Subcutaneous adipose tissue (tissue), 4 donors: ENCODE measurements around the gene HIPK2. TPM values are rescaled to one million over a fixed set of nuclear protein-coding genes. Genes with fewer than 3 reads are reported as not detected.

ENCODE experiments used
- total RNA-seq, 4 donors: library from RNA; depleted of rRNA; stranded (reverse); fragments of >200 nt; gene quantifications; one replicate each; pipeline ENCODE4 v1.1.0, GENCODE V29; 2016
- TF ChIP-seq, protein P1 (sequence below): fragments of 450-650 bp; IDR thresholded peaks from one replicate; pipeline ENCODE4 v1.5.1; 2016; ENCODE audit warnings: low read depth, mild to moderate bottlenecking, control low read depth, antibody characterized with exemption, moderate library complexity

The HIPK2 gene
- total RNA-seq, 4 donors from 2014 or later = 30.4 to 89.8 (median 60.9) TPM

DNA sequence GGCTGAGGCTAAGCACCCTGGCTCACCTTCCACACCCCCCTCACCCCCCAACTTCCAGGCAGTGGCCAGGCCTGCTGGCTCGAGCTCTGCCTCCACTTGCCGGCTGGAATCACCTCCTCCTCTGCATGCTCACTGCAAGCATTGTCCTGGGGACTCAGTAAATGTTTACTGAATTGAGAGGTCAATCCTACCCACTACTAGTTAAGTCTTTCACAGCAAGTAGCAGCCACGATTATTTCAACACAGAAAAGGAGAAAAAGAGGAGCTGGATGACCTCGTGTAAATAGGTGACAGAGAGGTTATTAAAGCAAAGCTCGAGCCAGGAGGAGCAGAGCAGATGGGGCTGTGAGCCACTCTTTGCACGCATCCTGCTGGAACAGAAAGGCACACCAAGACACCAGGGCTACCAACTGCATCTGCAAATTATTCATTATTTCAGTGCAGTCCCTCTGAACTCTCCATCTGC is 32.1 kb downstream of the HIPK2 start:
- TF ChIP-seq, protein P1, sequence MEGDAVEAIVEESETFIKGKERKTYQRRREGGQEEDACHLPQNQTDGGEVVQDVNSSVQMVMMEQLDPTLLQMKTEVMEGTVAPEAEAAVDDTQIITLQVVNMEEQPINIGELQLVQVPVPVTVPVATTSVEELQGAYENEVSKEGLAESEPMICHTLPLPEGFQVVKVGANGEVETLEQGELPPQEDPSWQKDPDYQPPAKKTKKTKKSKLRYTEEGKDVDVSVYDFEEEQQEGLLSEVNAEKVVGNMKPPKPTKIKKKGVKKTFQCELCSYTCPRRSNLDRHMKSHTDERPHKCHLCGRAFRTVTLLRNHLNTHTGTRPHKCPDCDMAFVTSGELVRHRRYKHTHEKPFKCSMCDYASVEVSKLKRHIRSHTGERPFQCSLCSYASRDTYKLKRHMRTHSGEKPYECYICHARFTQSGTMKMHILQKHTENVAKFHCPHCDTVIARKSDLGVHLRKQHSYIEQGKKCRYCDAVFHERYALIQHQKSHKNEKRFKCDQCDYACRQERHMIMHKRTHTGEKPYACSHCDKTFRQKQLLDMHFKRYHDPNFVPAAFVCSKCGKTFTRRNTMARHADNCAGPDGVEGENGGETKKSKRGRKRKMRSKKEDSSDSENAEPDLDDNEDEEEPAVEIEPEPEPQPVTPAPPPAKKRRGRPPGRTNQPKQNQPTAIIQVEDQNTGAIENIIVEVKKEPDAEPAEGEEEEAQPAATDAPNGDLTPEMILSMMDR = no peak

DNA sequence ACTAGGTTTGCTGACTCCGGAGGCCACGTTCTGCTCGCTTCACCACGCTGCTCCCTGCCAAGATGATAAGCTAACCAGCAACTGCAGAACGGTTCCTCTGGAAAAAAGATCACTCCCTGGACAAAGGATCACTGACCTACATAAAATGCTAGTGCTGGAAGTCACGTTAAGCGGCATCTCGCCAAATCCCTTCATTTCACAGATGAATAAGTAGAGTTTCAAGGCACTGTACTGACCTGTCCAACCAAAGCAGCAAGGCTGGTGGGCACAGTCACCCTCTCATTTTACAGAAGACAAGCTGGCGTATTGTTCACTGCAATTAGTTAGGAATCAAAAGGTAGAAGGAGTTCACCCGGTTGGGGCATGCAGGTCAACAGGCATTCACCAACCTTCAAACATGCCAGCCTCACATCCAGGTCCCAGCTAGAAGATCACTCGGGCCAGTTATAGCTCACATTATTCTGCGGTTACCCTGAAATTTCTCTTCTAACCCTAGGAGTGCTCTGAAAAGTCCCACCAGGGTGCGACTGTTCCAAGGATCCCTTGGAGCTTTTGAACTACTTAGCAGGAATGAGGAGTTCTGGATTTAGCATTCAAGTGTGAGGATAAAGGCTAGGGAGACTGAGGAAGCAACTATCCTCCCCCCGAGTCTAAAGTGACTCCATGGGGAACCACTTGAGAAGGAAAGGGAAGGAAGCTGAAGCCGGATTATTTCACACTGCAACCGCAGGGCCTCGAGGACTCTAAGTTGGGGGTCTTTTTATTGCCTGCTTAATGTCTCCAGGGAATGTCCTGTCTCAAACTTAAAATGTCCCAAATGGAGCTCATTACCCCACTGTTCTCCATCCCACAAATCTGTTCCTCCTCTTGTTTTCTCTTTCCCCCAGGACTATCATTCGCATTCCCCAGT is 32.8 kb downstream of the HIPK2 start:
- TF ChIP-seq, protein P1 = no peak

DNA sequence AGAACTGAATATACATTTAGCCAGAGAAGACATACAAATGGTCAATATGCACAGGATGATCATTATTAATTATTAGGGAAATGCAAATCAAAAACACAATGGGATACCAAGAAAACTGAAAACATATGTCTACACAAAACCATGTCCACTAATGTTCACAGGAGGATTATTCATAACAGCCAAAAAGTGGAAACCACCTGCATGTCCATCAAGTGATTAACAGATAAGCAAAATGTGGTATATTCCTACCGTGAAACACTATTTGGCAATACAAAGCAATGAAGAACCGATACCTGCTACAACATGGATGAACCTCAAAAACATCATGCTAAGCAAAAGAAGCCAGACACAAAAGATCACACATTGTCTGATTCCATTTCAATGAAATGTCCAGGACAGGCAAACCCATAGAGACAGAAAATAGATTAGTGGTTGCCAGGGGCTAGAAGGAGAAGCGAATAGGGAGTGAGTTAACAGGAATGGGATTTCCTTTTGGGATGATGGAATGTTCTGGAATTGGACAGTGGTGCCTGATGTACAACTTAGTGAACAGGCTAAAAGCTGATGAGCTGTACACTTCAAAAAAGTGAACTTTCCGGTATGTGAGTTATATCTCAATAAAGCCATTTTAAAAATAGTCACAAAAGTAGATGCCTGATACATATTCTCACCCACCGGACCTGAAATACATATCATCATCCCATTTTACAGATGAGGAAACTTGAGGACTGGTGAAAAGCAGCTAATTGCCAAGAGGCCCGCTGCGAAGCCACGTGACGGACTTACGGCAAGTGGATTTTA is 33.6 kb downstream of the HIPK2 start:
- TF ChIP-seq, protein P1 = no peak

- TF ChIP-seq, protein P1 = no peak
These were observed 34.4 kb downstream of the HIPK2 start for GRCh38 chr7:139743267-139743966.

- TF ChIP-seq, protein P1 = no peak
These were observed 35.9 kb downstream of the HIPK2 start for GRCh38 chr7:139741789-139742344.

DNA sequence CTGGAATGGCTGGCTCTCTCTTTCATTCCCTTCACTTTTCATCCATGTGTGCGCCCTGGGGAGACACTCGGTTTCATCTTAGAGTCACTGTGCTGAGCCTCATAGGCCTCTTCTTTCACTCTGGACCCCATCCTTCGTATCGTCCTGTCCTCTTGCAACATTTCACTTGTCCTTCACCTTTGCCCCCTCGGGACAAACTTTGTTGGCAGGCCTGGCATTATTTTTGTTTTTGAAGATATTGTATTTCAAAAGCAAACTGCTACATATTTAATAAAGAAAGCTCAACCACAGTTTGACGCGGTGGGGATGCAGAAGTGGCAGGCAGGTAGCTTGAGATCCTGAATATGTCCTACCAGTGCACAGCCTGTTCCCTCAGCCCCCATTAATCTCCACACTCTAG is 36.6 kb downstream of the HIPK2 start:
- TF ChIP-seq, protein P1 = no peak
